Activated T-helper 9 cell treated with anti-CD3 and anti-CD28 coated beads, Interleukin-2, amount 50 U/mL, for 16 hours (primary cell): Measurements from ENCODE around the gene APCDD1L.

Source experiments
- DNase-seq: peaks from one replicate; pipeline ENCODE4 v3.0.0-alpha.2; 2020; ENCODE audit warnings: low read depth

APCDD1L gene

DNA sequence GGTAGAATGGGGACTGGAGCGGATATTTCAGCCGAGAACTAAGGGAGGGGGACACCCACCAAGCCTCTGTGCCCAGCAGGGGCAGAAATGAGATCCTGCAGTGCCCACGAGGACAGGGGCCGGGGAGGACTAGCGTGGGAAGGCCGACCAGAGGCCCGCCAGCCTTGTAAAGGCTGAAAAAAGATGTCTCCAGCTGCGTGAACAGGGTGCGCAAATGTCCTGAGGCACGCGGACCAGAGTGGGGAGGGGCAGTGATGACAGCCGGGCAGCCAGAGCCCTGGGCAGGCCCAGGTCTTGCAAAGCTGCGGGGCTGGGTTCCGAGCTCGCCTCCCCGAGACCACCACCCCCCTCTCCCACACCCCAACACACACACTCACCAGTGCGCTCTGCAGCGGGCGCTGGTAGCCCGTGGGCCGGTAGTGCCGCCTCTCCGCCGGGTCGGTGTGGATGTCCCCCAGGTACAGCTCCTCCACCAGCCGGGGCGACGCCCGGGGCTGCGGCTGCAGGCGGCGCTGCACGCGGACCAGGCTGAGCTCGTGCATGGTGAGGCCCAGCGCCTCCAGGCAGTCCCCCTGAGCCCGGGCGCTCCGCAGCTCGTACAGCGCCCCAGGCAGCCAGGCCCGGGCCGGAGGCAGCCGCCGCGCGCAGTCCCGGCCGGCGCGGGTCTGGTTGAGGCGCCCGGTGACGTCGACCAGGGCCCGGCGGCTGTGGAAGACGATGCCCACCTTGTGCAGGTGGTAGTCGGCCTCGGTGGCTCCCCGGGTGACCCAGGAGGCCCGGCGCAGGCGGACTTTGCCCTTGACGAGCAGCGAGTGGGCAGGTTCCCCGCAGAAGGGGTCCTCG lies 48.2 kb downstream of the APCDD1L start:
- no peak for DNase-seq

DNA sequence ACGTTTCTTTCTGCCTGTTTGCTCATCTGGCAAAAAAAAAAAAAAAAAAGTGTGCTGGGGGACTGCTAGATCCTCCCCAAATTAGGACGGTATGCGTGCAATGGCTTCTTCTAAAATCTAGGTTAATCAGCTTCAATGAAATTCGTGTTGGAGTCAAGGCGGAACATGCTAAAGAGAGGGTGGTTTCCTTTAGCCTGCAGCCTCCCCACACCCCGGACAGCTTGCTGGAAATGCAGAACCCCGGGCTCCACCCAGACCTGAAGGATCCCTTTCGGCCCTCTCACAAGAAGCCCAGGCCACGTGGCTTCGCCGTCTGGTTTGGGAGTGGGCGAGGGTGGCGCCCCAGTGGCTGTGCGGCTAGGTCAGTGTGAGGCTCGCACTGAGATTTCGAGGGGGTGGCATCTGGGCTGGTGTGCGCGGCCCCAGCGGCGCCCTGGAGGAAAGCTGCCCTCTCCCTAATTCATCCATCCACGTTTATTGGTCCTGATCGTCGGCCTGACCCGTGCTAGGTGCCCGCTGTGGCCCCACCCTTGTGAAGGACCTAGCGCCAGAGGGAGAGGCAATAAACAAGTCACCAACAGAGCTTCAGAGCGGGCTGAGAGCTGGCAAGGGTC lies 49.0 kb downstream of the APCDD1L start:
- no peak for DNase-seq

GRCh38 chr20:58464838-58465237 lies 50.4 kb downstream of the APCDD1L start:
- no peak for DNase-seq

DNA sequence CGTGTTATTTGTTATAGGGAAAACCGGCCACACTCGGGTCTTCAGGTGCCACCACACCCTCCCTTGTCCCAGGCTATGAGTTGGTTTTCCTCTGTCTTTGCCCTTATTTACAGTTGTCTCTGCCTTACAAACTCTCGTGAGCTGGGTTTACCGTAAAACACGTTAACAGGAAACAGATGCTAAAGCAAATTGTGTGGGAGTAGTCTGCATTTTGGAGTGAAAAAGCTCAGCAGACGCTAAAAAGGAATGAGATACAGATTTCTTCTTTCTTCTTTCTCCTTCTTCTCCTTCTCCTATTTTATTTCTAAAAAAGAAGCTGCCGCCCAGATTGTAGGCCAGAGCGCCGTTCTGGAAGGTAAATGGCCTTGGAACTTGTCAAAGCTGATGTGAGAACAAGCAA lies 51.9 kb downstream of the APCDD1L start:
- DNase-seq = no peak

DNA sequence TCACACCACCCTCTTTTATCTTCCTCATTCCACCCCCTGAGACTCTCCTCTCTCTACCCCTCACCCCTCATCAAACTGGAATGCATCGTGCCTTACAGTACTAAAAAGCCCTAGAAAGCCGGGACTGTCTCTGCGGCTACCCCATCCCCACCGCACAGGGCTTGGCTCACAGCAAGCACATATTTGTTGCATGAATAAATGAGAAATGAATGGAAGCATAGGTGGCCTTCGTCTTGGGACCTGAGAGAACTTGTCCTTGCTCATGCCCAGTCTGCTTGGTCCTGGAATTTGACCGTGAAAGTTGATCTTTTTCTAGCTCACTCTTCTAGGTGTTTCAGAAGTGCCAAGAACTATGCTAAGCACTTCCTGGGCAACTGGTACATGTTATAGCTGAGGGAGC lies 53.3 kb downstream of the APCDD1L start:
- no peak for DNase-seq

GRCh38 chr20:58461104-58461503 lies 54.1 kb downstream of the APCDD1L start:
- no peak for DNase-seq

DNA sequence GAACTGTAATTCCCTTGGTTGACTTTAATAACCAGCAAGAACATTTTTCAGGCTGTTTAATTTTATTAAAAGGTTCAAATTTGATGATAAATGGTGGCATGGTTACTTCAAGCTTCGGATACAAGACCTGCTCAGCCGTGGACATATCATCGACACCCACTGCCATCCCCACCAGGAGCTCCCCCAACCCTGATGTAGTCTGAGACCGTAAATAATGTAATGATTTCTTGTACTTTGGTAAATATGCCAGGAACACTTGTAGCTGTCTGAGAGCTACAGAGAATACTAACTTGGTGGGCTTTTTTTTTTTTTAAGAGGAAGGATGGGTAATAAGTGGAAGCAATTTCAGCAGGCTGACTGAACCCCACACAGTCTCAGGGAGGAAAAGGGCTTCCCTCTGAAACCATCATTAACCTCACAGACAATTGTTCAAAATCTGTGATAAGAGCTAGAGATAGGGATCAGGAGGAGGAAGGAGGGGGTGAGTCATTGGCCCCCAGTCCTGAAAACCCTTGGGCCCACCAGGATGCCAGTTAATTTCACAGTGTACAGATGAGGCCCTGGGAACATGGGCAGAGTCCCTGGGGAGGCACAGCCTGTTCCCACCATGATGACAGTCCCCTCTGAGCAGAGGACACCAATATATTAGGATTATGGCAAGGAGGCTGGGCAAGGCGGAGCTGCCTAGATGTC lies 56.0 kb downstream of the APCDD1L start:
- no peak for DNase-seq

DNA sequence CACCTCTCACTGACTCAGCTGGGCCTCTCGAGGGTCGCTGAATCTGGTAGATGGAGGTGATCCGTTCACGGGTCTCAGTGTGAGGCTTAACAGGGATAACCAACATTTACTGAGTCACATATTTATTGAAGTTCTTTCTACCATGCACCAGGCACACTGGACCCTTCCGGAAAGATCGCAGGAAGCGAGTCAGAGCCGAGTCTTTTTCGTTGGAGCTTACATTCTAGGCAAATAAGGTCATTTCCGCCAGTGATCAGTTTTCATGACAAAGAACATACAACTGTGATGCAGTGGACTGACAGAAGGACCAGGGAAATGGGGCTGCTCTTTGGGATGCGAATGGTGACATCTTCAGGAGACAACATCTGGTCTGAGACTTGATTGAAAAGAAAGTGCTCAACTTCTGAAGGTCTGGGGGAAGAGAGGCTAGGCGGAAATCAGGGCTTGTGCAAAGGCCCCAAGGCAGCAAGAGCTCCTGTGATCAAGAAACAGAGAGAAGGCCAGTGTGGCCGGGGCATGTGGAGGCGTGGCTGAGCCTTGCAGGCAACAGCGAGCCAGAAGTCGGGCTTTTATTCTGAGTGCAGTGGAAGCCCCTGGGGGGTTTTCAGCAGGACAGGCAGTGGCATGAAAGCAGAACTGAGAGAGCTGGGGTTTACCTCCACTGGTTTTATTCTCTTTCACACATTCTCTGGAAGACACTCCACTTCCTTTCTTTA lies 56.7 kb downstream of the APCDD1L start:
- no peak for DNase-seq

DNA sequence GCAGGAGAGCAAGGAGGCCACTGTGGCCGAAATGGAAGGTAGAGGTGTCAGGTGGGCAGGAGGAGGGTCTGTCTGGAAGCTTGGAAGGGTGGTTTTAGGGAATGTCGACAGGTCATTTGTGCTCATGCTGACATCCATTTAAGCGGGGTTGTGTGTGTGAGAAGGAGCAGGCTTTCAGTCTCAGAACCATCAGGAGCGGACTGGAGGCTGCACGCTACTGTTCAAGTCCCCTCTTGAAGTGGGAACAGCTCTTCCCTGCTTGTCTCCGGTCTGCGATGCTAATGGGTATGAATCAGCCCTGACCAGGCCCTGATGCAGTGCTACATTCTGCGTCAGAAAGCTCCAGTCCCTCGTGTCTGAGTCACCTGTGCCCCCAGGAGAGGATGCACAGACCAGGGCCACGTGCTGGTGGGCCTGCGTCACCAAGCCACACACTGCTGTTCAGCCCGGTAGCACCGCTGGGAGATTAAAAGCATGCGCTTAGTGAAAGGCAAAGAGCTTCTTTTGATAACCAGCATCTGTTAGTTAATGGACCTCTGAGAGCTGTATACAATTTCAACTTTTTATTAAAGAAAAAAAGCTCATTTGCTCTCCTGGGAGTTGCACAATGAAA lies 58.0 kb downstream of the APCDD1L start:
- no peak for DNase-seq

DNA sequence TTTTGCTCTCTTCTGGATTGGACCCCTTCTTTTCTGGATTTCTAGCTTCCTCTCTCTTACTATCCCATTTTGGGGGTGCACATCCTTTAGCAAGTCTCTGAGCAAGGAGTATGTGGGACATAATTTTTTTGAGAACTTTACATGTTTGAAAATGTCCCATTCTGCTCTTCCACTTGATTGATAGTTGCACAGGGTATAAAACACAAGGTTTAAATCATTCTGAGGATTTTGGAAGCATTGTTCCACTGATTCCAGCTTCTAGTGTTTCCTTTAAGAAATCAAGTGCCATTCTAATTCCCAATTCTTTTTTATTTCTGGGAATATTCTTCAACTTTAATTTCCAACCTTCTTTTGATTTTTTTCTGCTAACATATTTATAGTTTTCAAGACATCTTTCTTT lies 60.7 kb downstream of the APCDD1L start:
- DNase-seq = no peak

GRCh38 chr20:58453391-58453790 lies 61.8 kb downstream of the APCDD1L start:
- DNase-seq = no peak

DNA sequence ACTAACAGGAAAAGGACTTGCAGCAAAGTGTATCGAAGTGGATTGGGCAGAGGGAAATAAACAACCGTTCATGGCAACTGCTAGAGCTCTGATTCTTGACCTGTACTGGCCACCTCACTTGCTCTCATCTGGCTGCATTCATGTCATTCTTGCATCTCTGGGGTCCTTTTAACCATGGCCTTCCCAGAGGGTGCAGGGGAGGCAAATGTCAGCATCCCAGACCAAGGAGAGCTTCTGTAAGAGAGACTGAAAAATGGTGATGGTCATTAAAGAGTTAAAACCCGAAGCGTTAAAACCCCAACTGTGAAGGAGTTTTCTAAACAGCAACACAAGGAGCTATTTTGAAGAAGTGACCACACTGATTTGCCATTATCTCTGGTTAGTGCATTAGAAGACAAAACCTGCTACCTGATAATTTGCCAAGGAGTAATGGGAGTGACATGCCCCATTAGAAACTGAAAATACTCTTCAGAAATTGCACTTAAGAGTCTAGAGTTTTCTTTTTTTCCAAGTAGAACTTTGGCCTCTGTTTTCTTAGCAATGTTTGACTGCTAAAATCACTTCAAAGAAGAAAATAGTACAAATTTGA lies 62.4 kb downstream of the APCDD1L start:
- DNase-seq = no peak

- DNase-seq = no peak
Measured at GRCh38 chr20:58450254-58450653, 64.9 kb downstream of the APCDD1L start.

DNA sequence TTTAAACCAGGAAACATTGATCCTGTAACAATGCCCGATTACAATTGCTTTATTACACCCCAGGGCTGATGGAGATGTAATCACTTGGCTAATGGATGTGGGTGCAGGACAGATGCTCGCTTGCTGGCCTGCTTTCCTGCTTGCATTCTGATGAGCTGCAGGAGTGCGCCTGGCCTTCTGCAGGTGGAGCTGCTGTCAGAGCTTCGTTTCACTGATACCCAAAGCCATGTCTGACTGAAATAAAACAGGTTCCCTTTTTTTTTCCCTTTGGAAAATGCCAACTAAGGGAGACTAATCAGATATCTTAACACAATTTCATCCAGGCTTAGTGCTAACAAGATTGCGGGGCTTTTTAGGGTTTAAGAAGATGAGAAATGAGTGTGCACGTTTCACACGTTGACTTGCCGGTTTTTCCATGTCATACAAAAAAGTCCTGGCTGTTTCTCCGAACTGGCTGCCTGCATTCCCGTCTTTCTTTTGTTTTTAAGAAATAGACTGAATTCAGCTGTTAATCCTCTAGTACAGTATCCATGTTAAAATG lies 65.4 kb downstream of the APCDD1L start:
- DNase-seq = no peak

DNA sequence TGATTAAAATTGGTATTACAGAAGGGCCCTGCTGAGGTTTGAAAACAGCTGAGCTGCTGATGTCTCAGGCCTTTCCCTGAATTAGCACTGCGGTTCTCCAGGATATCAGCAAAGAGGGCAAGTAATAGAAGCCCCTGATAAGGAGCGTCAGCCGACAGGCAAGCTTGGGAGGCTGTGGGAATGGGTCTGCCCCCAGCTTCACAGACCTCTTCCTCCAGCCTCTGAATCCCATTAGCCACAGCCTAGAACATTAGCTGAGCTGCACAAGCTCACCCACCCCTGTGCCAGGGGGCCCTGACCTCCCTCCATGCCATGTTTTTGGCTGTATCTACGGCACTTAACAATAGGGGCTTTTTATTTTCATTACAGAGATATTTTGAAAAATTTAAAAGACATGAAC lies 66.2 kb downstream of the APCDD1L start:
- DNase-seq = no peak

GRCh38 chr20:58447511-58448391 lies 67.4 kb downstream of the APCDD1L start:
- peak; percentile 13 for DNase-seq

- DNase-seq = no peak
Measured at GRCh38 chr20:58446960-58447265, 68.3 kb downstream of the APCDD1L start.

GRCh38 chr20:58446264-58446959 lies 68.8 kb downstream of the APCDD1L start:
- no peak for DNase-seq

- no peak for DNase-seq
Measured at GRCh38 chr20:58444746-58445255, 70.4 kb downstream of the APCDD1L start.

DNA sequence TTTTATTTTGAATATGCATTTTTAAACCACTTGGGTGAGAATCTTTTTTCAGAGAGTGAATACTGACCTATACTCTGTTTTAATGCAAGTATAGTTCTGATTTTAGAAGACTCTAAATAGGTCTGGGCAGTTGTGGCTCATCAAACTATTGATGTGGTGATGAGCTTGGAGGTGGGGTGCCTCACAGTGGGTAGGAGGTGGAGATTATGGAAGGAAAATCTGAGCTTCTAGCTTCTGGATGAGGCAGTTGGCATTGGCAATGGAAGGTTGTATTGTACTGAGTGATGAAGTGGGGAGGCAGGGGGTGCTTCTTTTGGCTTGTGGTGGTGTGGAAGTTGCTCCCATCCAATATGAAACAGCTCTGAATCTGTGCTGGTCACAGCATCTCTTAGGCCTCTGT lies 73.5 kb downstream of the APCDD1L start:
- no peak for DNase-seq
